ENCODE results near the gene SYK.

GRCh38 chr9:90795084-90795483, 6.5 kb upstream of the SYK start:
- no peak for TF ChIP-seq CTCF (IDR thresholded peaks at IDR 0.05)
- no peak for TF ChIP-seq POLR2A (IDR thresholded peaks at IDR 0.05)

Data from stomach (tissue), 4 donors.